ENCODE data around the gene RASSF8.

The RASSF8 gene

DNA sequence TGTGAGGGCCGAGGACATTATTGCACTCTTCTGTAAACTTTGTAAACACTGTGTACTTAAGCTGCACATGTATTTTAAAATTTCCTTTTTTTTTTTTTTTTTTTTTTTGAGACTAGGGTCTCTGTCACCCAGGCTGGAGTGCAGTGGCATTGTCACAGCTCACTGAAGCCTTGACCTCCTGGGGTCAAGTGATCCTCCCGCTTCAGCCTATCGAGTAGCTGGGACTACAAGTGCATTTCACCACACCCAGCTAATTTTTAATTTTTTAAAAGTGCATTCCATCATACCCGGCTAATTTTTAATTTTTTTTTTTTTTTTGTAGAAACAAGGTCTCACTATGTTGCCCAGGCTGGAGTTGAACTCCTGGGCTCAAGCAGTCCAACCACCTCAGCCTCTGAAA lies 42.4 kb downstream of the RASSF8 start:
- no peak for TF ChIP-seq EZH2phosphoT487 (IDR thresholded peaks at IDR 0.05; ENCODE audit: borderline replicate concordance)
- TF ChIP-seq, protein P1, sequence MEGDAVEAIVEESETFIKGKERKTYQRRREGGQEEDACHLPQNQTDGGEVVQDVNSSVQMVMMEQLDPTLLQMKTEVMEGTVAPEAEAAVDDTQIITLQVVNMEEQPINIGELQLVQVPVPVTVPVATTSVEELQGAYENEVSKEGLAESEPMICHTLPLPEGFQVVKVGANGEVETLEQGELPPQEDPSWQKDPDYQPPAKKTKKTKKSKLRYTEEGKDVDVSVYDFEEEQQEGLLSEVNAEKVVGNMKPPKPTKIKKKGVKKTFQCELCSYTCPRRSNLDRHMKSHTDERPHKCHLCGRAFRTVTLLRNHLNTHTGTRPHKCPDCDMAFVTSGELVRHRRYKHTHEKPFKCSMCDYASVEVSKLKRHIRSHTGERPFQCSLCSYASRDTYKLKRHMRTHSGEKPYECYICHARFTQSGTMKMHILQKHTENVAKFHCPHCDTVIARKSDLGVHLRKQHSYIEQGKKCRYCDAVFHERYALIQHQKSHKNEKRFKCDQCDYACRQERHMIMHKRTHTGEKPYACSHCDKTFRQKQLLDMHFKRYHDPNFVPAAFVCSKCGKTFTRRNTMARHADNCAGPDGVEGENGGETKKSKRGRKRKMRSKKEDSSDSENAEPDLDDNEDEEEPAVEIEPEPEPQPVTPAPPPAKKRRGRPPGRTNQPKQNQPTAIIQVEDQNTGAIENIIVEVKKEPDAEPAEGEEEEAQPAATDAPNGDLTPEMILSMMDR (conservative IDR thresholded peaks at IDR 0.05; ENCODE audit: low read length) = no peak
- no peaks in the 10 kb centered on the region for H3F3A ChIP-seq (ENCODE audit: low read depth)
- H3K4me3 ChIP-seq (ENCODE audit: low read length, poor library complexity, severe bottlenecking) = no peak overlapping the region
- H2AFZ ChIP-seq (ENCODE audit: low read length) = no peak overlapping the region
- no peak overlapping the region for H3K9ac ChIP-seq (ENCODE audit: low read depth, low read length, poor library complexity, severe bottlenecking)
- 0 out of 2 replicates have a peak, but pooled peaks cover 3% of the 10 kb centered on the region for H3K36me3 ChIP-seq (ENCODE audit: insufficient read depth, low read length)
- no peak overlapping the region for H3K4me2 ChIP-seq (ENCODE audit: low read depth, low read length, poor library complexity, severe bottlenecking)
- H3K9me3 ChIP-seq (ENCODE audit: insufficient read depth, low read depth, low read length) = no peaks in the 10 kb centered on the region
- no peaks in the 10 kb centered on the region for H4K20me1 ChIP-seq (ENCODE audit: insufficient read depth, low read length, poor library complexity, severe bottlenecking)
- H3K4me1 ChIP-seq (ENCODE audit: insufficient read depth, low read length, poor library complexity, severe bottlenecking) = peaks cover 4% of the 10 kb centered on the region
- H3K79me2 ChIP-seq (ENCODE audit: insufficient read depth, low read length) = no peaks in the 10 kb centered on the region
- no peaks in the 10 kb centered on the region for H3K27me3 ChIP-seq (ENCODE audit: insufficient read depth, low read length, poor library complexity, severe bottlenecking)
- H3K9me2 ChIP-seq (replicated peaks; ENCODE audit: low read depth, low read length) = no peaks in the 10 kb centered on the region

GRCh38 chr12:26001530-26001929 lies 43.0 kb downstream of the RASSF8 start:
- Histone ChIP-seq H3K36me3 (ENCODE audit: insufficient read depth, low read length) (0 out of 2 replicates have a peak, but pooled peaks cover 3% of the 10 kb centered on the region), H2AFZ (ENCODE audit: low read length) (no peak overlapping the region), H3K27me3 (ENCODE audit: insufficient read depth, low read length, poor library complexity, severe bottlenecking) (no peaks in the 10 kb centered on the region), H3K4me1 (ENCODE audit: insufficient read depth, low read length, poor library complexity, severe bottlenecking) (no peaks in the 10 kb centered on the region), H3K9ac (ENCODE audit: low read depth, low read length, poor library complexity, severe bottlenecking) (no peak overlapping the region), H4K20me1 (ENCODE audit: insufficient read depth, low read length, poor library complexity, severe bottlenecking) (no peaks in the 10 kb centered on the region), H3F3A (ENCODE audit: low read depth) (no peaks in the 10 kb centered on the region), H3K9me2 (replicated peaks; ENCODE audit: low read depth, low read length) (no peaks in the 10 kb centered on the region), H3K4me2 (ENCODE audit: low read depth, low read length, poor library complexity, severe bottlenecking) (no peak overlapping the region), H3K79me2 (ENCODE audit: insufficient read depth, low read length) (no peaks in the 10 kb centered on the region), H3K9me3 (ENCODE audit: insufficient read depth, low read depth, low read length) (no peaks in the 10 kb centered on the region), H3K4me3 (ENCODE audit: low read length, poor library complexity, severe bottlenecking) (no peak overlapping the region)
- no peak for TF ChIP-seq EZH2phosphoT487 (IDR thresholded peaks at IDR 0.05; ENCODE audit: borderline replicate concordance)
- TF ChIP-seq, protein P1 (conservative IDR thresholded peaks at IDR 0.05; ENCODE audit: low read length) = peak; percentile 47

- H3K79me2 ChIP-seq (ENCODE audit: insufficient read depth, low read length) = no peaks in the 10 kb centered on the region
- no peaks in the 10 kb centered on the region for H3K9me2 ChIP-seq (replicated peaks; ENCODE audit: low read depth, low read length)
- TF ChIP-seq, protein P1 (conservative IDR thresholded peaks at IDR 0.05; ENCODE audit: low read length) = no peak
- no peak for TF ChIP-seq EZH2phosphoT487 (IDR thresholded peaks at IDR 0.05; ENCODE audit: borderline replicate concordance)
Observed at GRCh38 chr12:26003065-26003464, 44.6 kb downstream of the RASSF8 start.

More at GRCh38 chr12:26003065-26003464, 44.6 kb downstream of the RASSF8 start:
- Histone ChIP-seq H3F3A (ENCODE audit: low read depth) (no peaks in the 10 kb centered on the region), H3K27me3 (ENCODE audit: insufficient read depth, low read length, poor library complexity, severe bottlenecking) (no peaks in the 10 kb centered on the region), H3K4me2 (ENCODE audit: low read depth, low read length, poor library complexity, severe bottlenecking) (no peak overlapping the region), H3K9me3 (ENCODE audit: insufficient read depth, low read depth, low read length) (no peaks in the 10 kb centered on the region), H2AFZ (ENCODE audit: low read length) (no peak overlapping the region), H3K4me1 (ENCODE audit: insufficient read depth, low read length, poor library complexity, severe bottlenecking) (peaks cover 10% of the 10 kb centered on the region), H4K20me1 (ENCODE audit: insufficient read depth, low read length, poor library complexity, severe bottlenecking) (no peaks in the 10 kb centered on the region), H3K36me3 (ENCODE audit: insufficient read depth, low read length) (0 out of 2 replicates have a peak, but pooled peaks cover 3% of the 10 kb centered on the region), H3K9ac (ENCODE audit: low read depth, low read length, poor library complexity, severe bottlenecking) (no peak overlapping the region), H3K4me3 (ENCODE audit: low read length, poor library complexity, severe bottlenecking) (no peak overlapping the region)

Data from Loucy (cell line).